Liver (tissue), 3 donors: ENCODE results near the gene TSPAN8.

Experiments
- GABPA ChIP-seq, 2 donors: IDR thresholded peaks in 1 of 2; conservative IDR thresholded peaks in 1 of 2; 2 replicates each; pipeline ENCODE4 v1.6.1; 2016; ENCODE audit warnings: antibody characterized with exemption in 2 of 2, mild to moderate bottlenecking in 1 of 2, moderate library complexity in 1 of 2
- MAX ChIP-seq: IDR thresholded peaks from 2 replicates; pipeline ENCODE4 v1.6.1; 2016; ENCODE audit warnings: antibody characterized with exemption
- RAD21 ChIP-seq, 2 donors: IDR thresholded peaks; 2 replicates each; pipeline ENCODE4 v1.6.1; 2016; ENCODE audit warnings: antibody characterized with exemption in 2 of 2, mild to moderate bottlenecking in 2 of 2
- YY1 ChIP-seq: IDR thresholded peaks from 2 replicates; pipeline ENCODE4 v1.6.1; 2016; ENCODE audit warnings: antibody characterized with exemption, mild to moderate bottlenecking
- ZBTB33 ChIP-seq: IDR thresholded peaks from 2 replicates; pipeline ENCODE4 v1.6.1; 2016; ENCODE audit warnings: antibody characterized with exemption
- TF ChIP-seq, protein P1 (sequence below): fragments of 150-350 bp; IDR thresholded peaks from 2 replicates; pipeline ENCODE4 v1.5.1; 2017; ENCODE audit warnings: improper control_type of control experiment, low read depth, low read length; ENCODE audit not compliant: missing input control
- TF ChIP-seq, protein P2 (sequence below): IDR thresholded peaks from 2 replicates; pipeline ENCODE4 v1.6.1; 2016; ENCODE audit warnings: antibody characterized with exemption, mild to moderate bottlenecking
- TF ChIP-seq, protein P3 (sequence below): IDR thresholded peaks from 2 replicates; pipeline ENCODE4 v1.6.1; 2016; ENCODE audit warnings: antibody characterized with exemption
- donor health status: healthy.
- donor health status: healthy.

DNA sequence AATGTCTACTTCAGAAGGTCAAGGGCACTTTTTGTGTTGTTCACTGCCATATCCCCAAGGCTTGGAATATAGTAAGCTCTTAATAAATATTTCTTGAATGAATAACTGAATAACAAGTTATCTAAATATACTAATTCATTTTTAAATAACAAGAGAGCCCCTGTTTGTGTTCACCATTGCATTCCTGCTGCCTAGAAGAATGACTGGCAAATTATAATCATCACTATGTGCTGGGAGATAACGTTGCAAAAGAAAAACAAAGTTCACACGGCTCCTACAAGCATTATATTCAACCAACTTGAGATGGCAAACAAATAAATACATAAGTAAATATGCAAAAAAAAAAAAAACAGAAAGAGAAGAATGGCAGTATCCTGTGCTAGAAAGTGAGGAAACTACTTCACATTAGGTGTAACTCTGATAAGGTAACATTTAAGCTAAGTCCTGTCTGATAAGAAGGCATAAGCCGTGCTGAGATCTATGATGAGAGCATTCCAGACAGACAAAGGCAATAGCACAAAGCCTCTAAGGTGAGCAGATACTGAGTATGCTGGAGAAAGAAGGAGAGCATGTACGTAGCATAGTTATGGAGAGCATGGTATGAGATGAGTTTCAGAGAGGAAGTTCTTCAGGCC, 9.2 kb upstream of the TSPAN8 start:
- TF ChIP-seq RAD21 (IDR thresholded peaks at IDR 0.05) (no peak), MAX (no peak), YY1 (no peak), ZBTB33 (no peak), GABPA (IDR thresholded peaks at IDR 0.05 in 1 of 2, conservative IDR thresholded peaks at IDR 0.05 in 1 of 2) (no peak)
- TF ChIP-seq, protein P1, sequence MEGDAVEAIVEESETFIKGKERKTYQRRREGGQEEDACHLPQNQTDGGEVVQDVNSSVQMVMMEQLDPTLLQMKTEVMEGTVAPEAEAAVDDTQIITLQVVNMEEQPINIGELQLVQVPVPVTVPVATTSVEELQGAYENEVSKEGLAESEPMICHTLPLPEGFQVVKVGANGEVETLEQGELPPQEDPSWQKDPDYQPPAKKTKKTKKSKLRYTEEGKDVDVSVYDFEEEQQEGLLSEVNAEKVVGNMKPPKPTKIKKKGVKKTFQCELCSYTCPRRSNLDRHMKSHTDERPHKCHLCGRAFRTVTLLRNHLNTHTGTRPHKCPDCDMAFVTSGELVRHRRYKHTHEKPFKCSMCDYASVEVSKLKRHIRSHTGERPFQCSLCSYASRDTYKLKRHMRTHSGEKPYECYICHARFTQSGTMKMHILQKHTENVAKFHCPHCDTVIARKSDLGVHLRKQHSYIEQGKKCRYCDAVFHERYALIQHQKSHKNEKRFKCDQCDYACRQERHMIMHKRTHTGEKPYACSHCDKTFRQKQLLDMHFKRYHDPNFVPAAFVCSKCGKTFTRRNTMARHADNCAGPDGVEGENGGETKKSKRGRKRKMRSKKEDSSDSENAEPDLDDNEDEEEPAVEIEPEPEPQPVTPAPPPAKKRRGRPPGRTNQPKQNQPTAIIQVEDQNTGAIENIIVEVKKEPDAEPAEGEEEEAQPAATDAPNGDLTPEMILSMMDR: no peak
- TF ChIP-seq, protein P2, sequence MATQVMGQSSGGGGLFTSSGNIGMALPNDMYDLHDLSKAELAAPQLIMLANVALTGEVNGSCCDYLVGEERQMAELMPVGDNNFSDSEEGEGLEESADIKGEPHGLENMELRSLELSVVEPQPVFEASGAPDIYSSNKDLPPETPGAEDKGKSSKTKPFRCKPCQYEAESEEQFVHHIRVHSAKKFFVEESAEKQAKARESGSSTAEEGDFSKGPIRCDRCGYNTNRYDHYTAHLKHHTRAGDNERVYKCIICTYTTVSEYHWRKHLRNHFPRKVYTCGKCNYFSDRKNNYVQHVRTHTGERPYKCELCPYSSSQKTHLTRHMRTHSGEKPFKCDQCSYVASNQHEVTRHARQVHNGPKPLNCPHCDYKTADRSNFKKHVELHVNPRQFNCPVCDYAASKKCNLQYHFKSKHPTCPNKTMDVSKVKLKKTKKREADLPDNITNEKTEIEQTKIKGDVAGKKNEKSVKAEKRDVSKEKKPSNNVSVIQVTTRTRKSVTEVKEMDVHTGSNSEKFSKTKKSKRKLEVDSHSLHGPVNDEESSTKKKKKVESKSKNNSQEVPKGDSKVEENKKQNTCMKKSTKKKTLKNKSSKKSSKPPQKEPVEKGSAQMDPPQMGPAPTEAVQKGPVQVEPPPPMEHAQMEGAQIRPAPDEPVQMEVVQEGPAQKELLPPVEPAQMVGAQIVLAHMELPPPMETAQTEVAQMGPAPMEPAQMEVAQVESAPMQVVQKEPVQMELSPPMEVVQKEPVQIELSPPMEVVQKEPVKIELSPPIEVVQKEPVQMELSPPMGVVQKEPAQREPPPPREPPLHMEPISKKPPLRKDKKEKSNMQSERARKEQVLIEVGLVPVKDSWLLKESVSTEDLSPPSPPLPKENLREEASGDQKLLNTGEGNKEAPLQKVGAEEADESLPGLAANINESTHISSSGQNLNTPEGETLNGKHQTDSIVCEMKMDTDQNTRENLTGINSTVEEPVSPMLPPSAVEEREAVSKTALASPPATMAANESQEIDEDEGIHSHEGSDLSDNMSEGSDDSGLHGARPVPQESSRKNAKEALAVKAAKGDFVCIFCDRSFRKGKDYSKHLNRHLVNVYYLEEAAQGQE: no peak
- TF ChIP-seq, protein P3, sequence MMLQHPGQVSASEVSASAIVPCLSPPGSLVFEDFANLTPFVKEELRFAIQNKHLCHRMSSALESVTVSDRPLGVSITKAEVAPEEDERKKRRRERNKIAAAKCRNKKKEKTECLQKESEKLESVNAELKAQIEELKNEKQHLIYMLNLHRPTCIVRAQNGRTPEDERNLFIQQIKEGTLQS: no peak
